Measurements from ENCODE around the gene ZNF90. TPM values are rescaled to one million over a fixed set of nuclear protein-coding genes. Genes with fewer than 3 reads are reported as not detected.
"Not testable (repeated sequence)": the region's sequence is repeated elsewhere in the genome, so short reads cannot be mapped to it uniquely, and the experiment has no call there.

Gene ZNF90
- total RNA-seq, 2 donors from 2014 or later, result 2.4 to 12.7 TPM

DNA sequence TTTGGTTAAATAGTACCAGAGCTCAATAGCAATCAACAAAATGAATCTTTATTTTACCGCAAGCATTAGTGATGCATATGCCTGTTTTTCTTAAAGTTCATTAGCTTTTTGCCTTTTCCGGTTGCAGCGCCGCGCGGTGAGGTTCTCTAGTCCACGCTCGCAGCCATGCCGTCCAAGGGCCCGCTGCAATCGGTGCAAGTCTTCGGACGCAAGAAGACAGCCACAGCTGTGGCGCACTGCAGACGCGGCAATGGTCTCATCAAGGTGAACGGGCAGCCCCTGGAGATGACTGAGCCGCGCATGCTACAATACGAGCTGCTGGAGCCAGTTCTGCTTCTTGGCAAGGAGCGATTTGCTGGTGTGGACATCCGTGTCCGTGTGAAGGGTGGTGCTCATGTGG, 47.1 kb downstream of the ZNF90 start:
- ATAC-seq (ENCODE audit: insufficient number of reproducible peaks, low FRiP score, low read depth), result no peak
- H3K9me3 ChIP-seq, result peaks cover 68% of the 10 kb centered on the region

GRCh38 chr19:20132933-20133332, 55.1 kb downstream of the ZNF90 start:
- DNase-seq (ENCODE audit: low spot score); H3K36me3 ChIP-seq; H3K4me3 ChIP-seq; H3K27me3 ChIP-seq (replicated peaks; ENCODE audit: insufficient read depth); ATAC-seq (ENCODE audit: insufficient number of reproducible peaks, low FRiP score, low read depth); H3K27ac ChIP-seq; H3K4me1 ChIP-seq (ENCODE audit: control insufficient read depth in 1 of 2, low read depth in 2 of 2): not testable (repeated sequence)
- H3K9me3 ChIP-seq, result peaks cover 23% of the 10 kb centered on the region

More for the DNA sequence above, 47.1 kb downstream of the ZNF90 start:
- H3K4me1 ChIP-seq (ENCODE audit: control insufficient read depth in 1 of 2, low read depth in 2 of 2), result no peaks in the 10 kb centered on the region
- TF ChIP-seq, protein P1, sequence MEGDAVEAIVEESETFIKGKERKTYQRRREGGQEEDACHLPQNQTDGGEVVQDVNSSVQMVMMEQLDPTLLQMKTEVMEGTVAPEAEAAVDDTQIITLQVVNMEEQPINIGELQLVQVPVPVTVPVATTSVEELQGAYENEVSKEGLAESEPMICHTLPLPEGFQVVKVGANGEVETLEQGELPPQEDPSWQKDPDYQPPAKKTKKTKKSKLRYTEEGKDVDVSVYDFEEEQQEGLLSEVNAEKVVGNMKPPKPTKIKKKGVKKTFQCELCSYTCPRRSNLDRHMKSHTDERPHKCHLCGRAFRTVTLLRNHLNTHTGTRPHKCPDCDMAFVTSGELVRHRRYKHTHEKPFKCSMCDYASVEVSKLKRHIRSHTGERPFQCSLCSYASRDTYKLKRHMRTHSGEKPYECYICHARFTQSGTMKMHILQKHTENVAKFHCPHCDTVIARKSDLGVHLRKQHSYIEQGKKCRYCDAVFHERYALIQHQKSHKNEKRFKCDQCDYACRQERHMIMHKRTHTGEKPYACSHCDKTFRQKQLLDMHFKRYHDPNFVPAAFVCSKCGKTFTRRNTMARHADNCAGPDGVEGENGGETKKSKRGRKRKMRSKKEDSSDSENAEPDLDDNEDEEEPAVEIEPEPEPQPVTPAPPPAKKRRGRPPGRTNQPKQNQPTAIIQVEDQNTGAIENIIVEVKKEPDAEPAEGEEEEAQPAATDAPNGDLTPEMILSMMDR (IDR thresholded peaks at IDR 0.05), result no peak
- H3K4me3 ChIP-seq, result no peak overlapping the region
- DNase-seq (ENCODE audit: low spot score), result no peak
- H3K36me3 ChIP-seq, result peaks cover 4% of the 10 kb centered on the region
- no peak overlapping the region for H3K27ac ChIP-seq
- H3K27me3 ChIP-seq (replicated peaks; ENCODE audit: insufficient read depth), result no peaks in the 10 kb centered on the region

DNA sequence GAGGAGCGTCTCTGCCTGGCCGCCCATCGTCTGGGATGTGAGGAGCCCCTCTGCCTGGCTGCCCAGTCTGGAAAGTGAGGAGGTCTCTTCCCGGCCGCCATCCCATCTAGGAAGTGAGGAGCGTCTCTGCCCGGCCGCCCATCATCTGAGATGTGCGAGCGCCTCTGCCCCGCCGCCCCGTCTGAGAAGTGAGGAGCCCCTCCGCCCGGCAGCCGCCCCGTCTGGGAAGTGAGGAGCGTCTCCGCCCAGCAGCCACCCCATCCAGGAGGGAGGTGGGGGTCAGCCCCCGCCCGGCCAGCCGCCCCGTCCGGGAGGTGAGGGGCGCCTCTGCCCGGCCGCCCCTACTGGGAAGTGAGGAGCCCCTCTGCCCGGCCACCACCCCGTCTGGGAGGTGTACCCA, 59.9 kb downstream of the ZNF90 start:
- H3K4me3 ChIP-seq; DNase-seq (ENCODE audit: low spot score); ATAC-seq (ENCODE audit: insufficient number of reproducible peaks, low FRiP score, low read depth); H3K27me3 ChIP-seq (replicated peaks; ENCODE audit: insufficient read depth); H3K4me1 ChIP-seq (ENCODE audit: control insufficient read depth in 1 of 2, low read depth in 2 of 2); H3K36me3 ChIP-seq; H3K9me3 ChIP-seq; H3K27ac ChIP-seq: not testable (repeated sequence)

DNA sequence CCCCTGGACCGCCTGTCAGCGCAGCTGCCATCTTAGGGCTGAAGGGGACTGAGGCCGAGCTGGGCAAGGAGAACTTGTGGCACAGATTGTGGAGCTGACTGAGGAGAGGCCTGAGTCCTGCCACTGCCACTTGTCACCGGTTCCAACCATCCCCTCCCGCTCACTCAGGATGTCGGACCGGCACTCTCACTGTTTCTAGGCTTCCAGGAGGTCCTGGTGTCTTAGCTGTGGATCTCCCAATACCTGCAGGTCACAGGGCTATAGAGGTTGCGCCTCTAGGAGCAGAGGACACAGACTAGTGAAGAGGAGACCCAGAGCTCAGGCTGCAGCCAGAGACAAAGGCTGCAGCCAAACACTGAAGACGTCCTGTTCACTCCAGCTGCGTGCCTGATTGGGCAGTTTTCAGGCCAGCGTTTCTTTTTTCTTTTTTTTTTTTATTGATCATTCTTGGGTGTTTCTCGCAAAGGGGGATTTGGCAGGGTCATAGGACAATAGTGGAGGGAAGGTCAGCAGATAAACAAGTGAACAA, 73.9 kb downstream of the ZNF90 start:
- TF ChIP-seq, protein P1 (IDR thresholded peaks at IDR 0.05), result no peak
- Histone ChIP-seq H3K9me3 (no peaks in the 10 kb centered on the region), H3K4me1 (ENCODE audit: control insufficient read depth in 1 of 2, low read depth in 2 of 2) (no peaks in the 10 kb centered on the region), H3K36me3 (no peaks in the 10 kb centered on the region), H3K27ac (no peak overlapping the region), H3K27me3 (replicated peaks; ENCODE audit: insufficient read depth) (no peaks in the 10 kb centered on the region), H3K4me3 (no peak overlapping the region)
- DNase-seq (ENCODE audit: low spot score) (no peak), ATAC-seq (ENCODE audit: insufficient number of reproducible peaks, low FRiP score, low read depth) (no peak)

DNA sequence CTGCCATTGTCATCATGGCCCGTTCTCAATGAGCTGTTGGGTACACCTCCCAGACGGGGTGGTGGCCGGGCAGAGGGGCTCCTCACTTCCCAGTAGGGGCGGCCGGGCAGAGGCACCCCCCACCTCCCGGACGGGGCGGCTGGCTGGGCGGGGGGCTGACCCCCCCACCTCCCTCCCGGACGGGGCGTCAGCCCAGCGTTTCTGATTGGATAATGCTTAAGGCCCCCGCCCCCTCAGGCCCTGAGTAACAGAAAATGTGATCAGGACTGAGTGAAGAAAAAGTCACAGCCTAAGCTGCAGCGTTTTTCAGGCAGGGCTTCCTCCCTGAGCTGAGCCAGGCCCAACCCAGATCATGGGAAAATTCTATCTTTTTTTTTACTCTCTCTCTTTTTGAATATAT, 74.7 kb downstream of the ZNF90 start:
- H3K4me1 ChIP-seq (ENCODE audit: control insufficient read depth in 1 of 2, low read depth in 2 of 2); H3K4me3 ChIP-seq; ATAC-seq (ENCODE audit: insufficient number of reproducible peaks, low FRiP score, low read depth); DNase-seq (ENCODE audit: low spot score); H3K9me3 ChIP-seq; H3K36me3 ChIP-seq; H3K27ac ChIP-seq; H3K27me3 ChIP-seq (replicated peaks; ENCODE audit: insufficient read depth): not testable (repeated sequence)

GRCh38 chr19:20153281-20153680, 75.5 kb downstream of the ZNF90 start:
- TF ChIP-seq, protein P1 (IDR thresholded peaks at IDR 0.05), result no peak
- Histone ChIP-seq H3K27me3 (replicated peaks; ENCODE audit: insufficient read depth) (no peaks in the 10 kb centered on the region), H3K9me3 (no peaks in the 10 kb centered on the region), H3K27ac (no peak overlapping the region), H3K36me3 (no peaks in the 10 kb centered on the region), H3K4me3 (no peak overlapping the region), H3K4me1 (ENCODE audit: control insufficient read depth in 1 of 2, low read depth in 2 of 2) (no peaks in the 10 kb centered on the region)
- ATAC-seq (ENCODE audit: insufficient number of reproducible peaks, low FRiP score, low read depth), result no peak
- no peak for DNase-seq (ENCODE audit: low spot score)

- no peaks in the 10 kb centered on the region for H3K27me3 ChIP-seq (replicated peaks; ENCODE audit: insufficient read depth)
- H3K27ac ChIP-seq, result no peak overlapping the region
- TF ChIP-seq, protein P1 (IDR thresholded peaks at IDR 0.05), result no peak
- no peak for ATAC-seq (ENCODE audit: insufficient number of reproducible peaks, low FRiP score, low read depth)
- DNase-seq (ENCODE audit: low spot score), result no peak
- no peaks in the 10 kb centered on the region for H3K9me3 ChIP-seq
- H3K4me3 ChIP-seq, result no peak overlapping the region
- H3K36me3 ChIP-seq, result no peaks in the 10 kb centered on the region
- no peaks in the 10 kb centered on the region for H3K4me1 ChIP-seq (ENCODE audit: control insufficient read depth in 1 of 2, low read depth in 2 of 2)
These were observed 76.8 kb downstream of the ZNF90 start for GRCh38 chr19:20154636-20155035.

All from thoracic aorta (tissue), 2 donors.